Natural killer cell (primary cell): ENCODE data around the gene TTLL11. TPM values are rescaled to one million over a fixed set of nuclear protein-coding genes. Genes with fewer than 3 reads are reported as not detected.

Source experiments
- ATAC-seq, 3 donors: fragments of 150-1000 bp in 2 of 3; fragments of 200-7000 bp in 1 of 3; cut with Tn5 transposase; 1 replicate in 1 of 3; 2 replicates in 2 of 3; pipeline ENCODE4 v1.10.0; 2021; ENCODE audit warnings: mild to moderate bottlenecking in 2 of 3, moderate library complexity in 2 of 3
- DNase-seq, 2 donors: peaks; one replicate each; pipeline versions ENCODE4 v3.0.0 to v3.0.0-alpha.2; 2013 to 2021; ENCODE audit warnings: mixed read lengths in 1 of 2
- H3K27ac ChIP-seq: one replicate; pipeline ENCODE4 v1.5.1; 2013; ENCODE audit warnings: mild to moderate bottlenecking, low read length
- H3K27me3 ChIP-seq: one replicate; pipeline ENCODE4 v1.6.1; 2013; ENCODE audit warnings: low read length; ENCODE audit not compliant: control insufficient read depth, insufficient read depth
- H3K36me3 ChIP-seq: one replicate; pipeline ENCODE4 v1.6.1; 2013; ENCODE audit warnings: low read length; ENCODE audit not compliant: control insufficient read depth, insufficient read depth
- H3K4me1 ChIP-seq: one replicate; pipeline ENCODE4 v1.6.1; 2013; ENCODE audit warnings: low read length; ENCODE audit not compliant: control insufficient read depth, insufficient read depth
- H3K4me3 ChIP-seq: one replicate; pipeline ENCODE4 v1.5.1; 2013; ENCODE audit warnings: low read length
- H3K9me3 ChIP-seq: one replicate; pipeline ENCODE4 v1.6.1; 2013; ENCODE audit warnings: low read length; ENCODE audit not compliant: control insufficient read depth, insufficient read depth
- H3K27ac Mint-ChIP-seq, 2 donors: one replicate each; pipeline ENCODE4 v1.8.0; 2022; ENCODE audit warnings: mild to moderate bottlenecking in 2 of 2, mixed read lengths in 2 of 2, moderate library complexity in 1 of 2
- H3K27me3 Mint-ChIP-seq, 2 donors: one replicate each; pipeline ENCODE4 v1.8.0; 2022; ENCODE audit warnings: low read depth in 2 of 2, mixed read lengths in 2 of 2
- H3K36me3 Mint-ChIP-seq: one replicate; pipeline ENCODE4 v1.8.0; 2022; ENCODE audit warnings: mixed read lengths
- H3K4me1 Mint-ChIP-seq, 2 donors: one replicate each; pipeline ENCODE4 v1.8.0; 2022; ENCODE audit warnings: mixed read lengths in 2 of 2
- H3K4me3 Mint-ChIP-seq: one replicate; pipeline ENCODE4 v1.8.0; 2022; ENCODE audit warnings: mild to moderate bottlenecking, moderate library complexity, mixed read lengths
- H3K9me3 Mint-ChIP-seq, 2 donors: one replicate each; pipeline ENCODE4 v1.8.0; 2022; ENCODE audit warnings: mixed read lengths in 2 of 2
- CTCF ChIP-seq: fragments of 200-600 bp; IDR thresholded peaks from one replicate; pipeline ENCODE4 v1.8.0; 2022; ENCODE audit warnings: antibody characterized with exemption
- WGBS: methylation state at CpG from one replicate; pipeline ENCODE4 v1.1.7; 2013; ENCODE audit warnings: missing lambda C conversion rate; ENCODE audit not compliant: insufficient coverage; 5-methylcytosine and 5-hydroxymethylcytosine counted together
- intact Hi-C: fragments of 100-400 bp; cut with micrococcal nuclease; formaldehyde crosslinking; loops from one replicate; pipeline ENCODE4 v1.14.2; 2022
- total RNA-seq, 4 donors: library from RNA; stranded (reverse); fragments of 120-200 nt in 1 of 4; gene quantifications; one replicate each; pipeline versions ENCODE4 v1.2.3 to v1.2.4, GENCODE V29; 2013 to 2022

TTLL11 gene
- total RNA-seq, 3 donors from 2014 or later (not counting 1 experiment from before 2014, with no cell fraction given), result 3.4 to 4.6 (median 3.6) TPM

GRCh38 chr9:122138560-122139268 is 45.6 kb upstream of the TTLL11 start:
- H3K27ac Mint-ChIP-seq, result no peak overlapping the region
- Histone ChIP-seq H3K36me3 (peaks cover 12% of the 10 kb centered on the region), H3K4me1 (no peaks in the 10 kb centered on the region), H3K4me3 (no peak overlapping the region), H3K27me3 (no peaks in the 10 kb centered on the region), H3K27ac (no peak overlapping the region), H3K9me3 (no peaks in the 10 kb centered on the region)
- DNase-seq (no peak), ATAC-seq (no peak)
- TF ChIP-seq CTCF, result no peak
- 94% methylated on average over 9 of the region's 10 CpGs for whole genome bisulfite sequencing
- intact Hi-C loops, result no loop called here
- peaks cover 2 to 4% of the 10 kb centered on the region in 2 donors for H3K4me1 Mint-ChIP-seq
- no peaks in the 10 kb centered on the region for H3K36me3 Mint-ChIP-seq
- H3K4me3 Mint-ChIP-seq, result no peak overlapping the region
- no peaks in the 10 kb centered on the region for H3K27me3 Mint-ChIP-seq
- no peaks in the 10 kb centered on the region for H3K9me3 Mint-ChIP-seq

DNA sequence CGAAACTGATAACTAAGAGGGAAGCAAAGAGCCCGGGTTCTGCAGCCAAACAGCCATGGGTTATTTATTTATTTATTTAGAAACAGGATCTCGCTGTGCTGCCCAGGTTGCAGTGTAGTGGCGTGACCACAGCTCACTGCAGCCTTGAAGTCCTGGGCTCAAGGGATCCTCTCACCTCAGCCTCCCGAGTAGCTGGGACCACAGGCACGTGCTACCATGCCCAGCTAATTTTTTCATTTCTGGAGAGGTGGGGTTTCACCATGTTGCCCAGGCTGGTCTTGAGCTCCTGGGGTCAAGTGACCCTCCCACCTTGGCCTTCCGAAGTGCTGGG is 42.4 kb upstream of the TTLL11 start:
- WGBS, result 87% methylated on average over 7 of the region's 7 CpGs
- H3K9me3 Mint-ChIP-seq, result no peaks in the 10 kb centered on the region

DNA sequence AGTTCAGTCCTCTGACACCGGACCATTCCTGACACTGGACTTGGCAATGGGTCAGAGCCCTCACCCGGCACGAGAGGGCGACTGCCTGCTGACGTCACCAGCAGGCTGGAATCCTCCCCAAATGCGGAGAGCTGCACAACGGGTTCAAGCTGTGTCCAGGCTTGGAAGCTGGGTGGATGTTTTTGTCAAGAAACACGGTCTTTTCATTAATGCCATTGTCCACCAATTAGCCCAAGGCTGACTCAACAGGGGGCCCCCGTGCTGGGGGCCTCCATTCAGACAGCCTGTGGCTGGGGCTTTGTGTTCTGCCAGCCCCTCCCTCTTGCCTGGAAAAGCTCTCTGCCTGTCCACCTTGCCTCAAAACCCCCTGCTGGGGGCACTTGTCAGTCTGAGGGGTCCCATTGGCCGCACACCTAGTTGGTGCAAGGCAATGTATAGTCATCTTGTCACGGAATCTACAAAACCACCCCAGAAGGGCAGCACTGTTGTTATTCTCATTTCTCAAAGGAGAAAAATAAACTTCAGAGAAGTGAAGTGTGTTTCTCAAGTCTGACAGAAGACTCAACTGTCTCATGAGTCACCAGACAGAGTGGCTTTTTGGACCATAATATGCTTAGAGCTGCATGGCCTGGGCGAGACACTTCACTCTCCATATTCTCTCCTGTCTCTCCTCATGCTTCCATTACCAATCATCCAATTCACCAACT is 41.9 kb upstream of the TTLL11 start:
- no peak for TF ChIP-seq CTCF
- WGBS, result 81% methylated on average over 12 of the region's 12 CpGs
- H3K9me3 Mint-ChIP-seq, result no peaks in the 10 kb centered on the region
- Histone ChIP-seq H3K9me3 (no peaks in the 10 kb centered on the region), H3K4me1 (no peaks in the 10 kb centered on the region), H3K27ac (no peak overlapping the region), H3K27me3 (no peaks in the 10 kb centered on the region), H3K36me3 (no peaks in the 10 kb centered on the region), H3K4me3 (no peak overlapping the region)
- H3K4me3 Mint-ChIP-seq, result no peak overlapping the region
- no peaks in the 10 kb centered on the region for H3K36me3 Mint-ChIP-seq
- no peaks in the 10 kb centered on the region for H3K4me1 Mint-ChIP-seq
- ATAC-seq (no peak), DNase-seq (no peak)
- no peaks in the 10 kb centered on the region for H3K27me3 Mint-ChIP-seq
- H3K27ac Mint-ChIP-seq, result no peak overlapping the region
- intact Hi-C loops, result no loop called here

More for the DNA sequence above, 42.4 kb upstream of the TTLL11 start:
- Histone ChIP-seq H3K4me1 (no peaks in the 10 kb centered on the region), H3K9me3 (no peaks in the 10 kb centered on the region), H3K27me3 (no peaks in the 10 kb centered on the region), H3K4me3 (no peak overlapping the region), H3K27ac (no peak overlapping the region), H3K36me3 (no peaks in the 10 kb centered on the region)
- TF ChIP-seq CTCF, result no peak
- ATAC-seq (no peak), DNase-seq (no peak)
- Mint-ChIP-seq H3K27me3 (no peaks in the 10 kb centered on the region), H3K36me3 (no peaks in the 10 kb centered on the region), H3K4me1 (no peaks in the 10 kb centered on the region), H3K27ac (no peak overlapping the region), H3K4me3 (no peak overlapping the region)
- intact Hi-C loops, result no loop called here
